ENCODE measurements around the gene MYO5C. TPM values are rescaled to one million over a fixed set of nuclear protein-coding genes. Genes with fewer than 3 reads are reported as not detected.

Gene MYO5C
- total and polyA plus RNA-seq, 2 of the 13 experiments (the other 11 are each of a cell fraction or from before 2014, with no cell fraction given), result 15.7 to 23.7 TPM

GRCh38 chr15:52230073-52230472 is 65.5 kb downstream of the MYO5C start:
- no peak for TF ChIP-seq PPARG (CRISPR knock-in tag; conservative IDR thresholded peaks at IDR 0.05)
- no peak for TF ChIP-seq ZNF737 (CRISPR knock-in tag; IDR thresholded peaks at IDR 0.05; ENCODE audit: borderline replicate concordance)
- TF ChIP-seq PHF20 (CRISPR knock-in tag; IDR thresholded peaks at IDR 0.05), result no peak
- no peak for TF ChIP-seq ZBTB38 (CRISPR knock-in tag; IDR thresholded peaks at IDR 0.05)
- no peak for TF ChIP-seq MIXL1 (CRISPR knock-in tag; IDR thresholded peaks at IDR 0.05)
- TF ChIP-seq, protein P1, sequence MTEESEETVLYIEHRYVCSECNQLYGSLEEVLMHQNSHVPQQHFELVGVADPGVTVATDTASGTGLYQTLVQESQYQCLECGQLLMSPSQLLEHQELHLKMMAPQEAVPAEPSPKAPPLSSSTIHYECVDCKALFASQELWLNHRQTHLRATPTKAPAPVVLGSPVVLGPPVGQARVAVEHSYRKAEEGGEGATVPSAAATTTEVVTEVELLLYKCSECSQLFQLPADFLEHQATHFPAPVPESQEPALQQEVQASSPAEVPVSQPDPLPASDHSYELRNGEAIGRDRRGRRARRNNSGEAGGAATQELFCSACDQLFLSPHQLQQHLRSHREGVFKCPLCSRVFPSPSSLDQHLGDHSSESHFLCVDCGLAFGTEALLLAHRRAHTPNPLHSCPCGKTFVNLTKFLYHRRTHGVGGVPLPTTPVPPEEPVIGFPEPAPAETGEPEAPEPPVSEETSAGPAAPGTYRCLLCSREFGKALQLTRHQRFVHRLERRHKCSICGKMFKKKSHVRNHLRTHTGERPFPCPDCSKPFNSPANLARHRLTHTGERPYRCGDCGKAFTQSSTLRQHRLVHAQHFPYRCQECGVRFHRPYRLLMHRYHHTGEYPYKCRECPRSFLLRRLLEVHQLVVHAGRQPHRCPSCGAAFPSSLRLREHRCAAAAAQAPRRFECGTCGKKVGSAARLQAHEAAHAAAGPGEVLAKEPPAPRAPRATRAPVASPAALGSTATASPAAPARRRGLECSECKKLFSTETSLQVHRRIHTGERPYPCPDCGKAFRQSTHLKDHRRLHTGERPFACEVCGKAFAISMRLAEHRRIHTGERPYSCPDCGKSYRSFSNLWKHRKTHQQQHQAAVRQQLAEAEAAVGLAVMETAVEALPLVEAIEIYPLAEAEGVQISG (CRISPR knock-in tag; IDR thresholded peaks at IDR 0.05), result no peak
- TF ChIP-seq, protein P2, sequence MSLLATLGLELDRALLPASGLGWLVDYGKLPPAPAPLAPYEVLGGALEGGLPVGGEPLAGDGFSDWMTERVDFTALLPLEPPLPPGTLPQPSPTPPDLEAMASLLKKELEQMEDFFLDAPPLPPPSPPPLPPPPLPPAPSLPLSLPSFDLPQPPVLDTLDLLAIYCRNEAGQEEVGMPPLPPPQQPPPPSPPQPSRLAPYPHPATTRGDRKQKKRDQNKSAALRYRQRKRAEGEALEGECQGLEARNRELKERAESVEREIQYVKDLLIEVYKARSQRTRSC (CRISPR knock-in tag; IDR thresholded peaks at IDR 0.05; ENCODE audit: low read depth), result no peak
- TF ChIP-seq SPEN (CRISPR knock-in tag; IDR thresholded peaks at IDR 0.05; ENCODE audit: low read depth), result no peak
- TF ChIP-seq ZNF350 (CRISPR knock-in tag; IDR thresholded peaks at IDR 0.05; ENCODE audit: borderline replicate concordance, low read depth), result no peak
- CTCF ChIA-PET (ENCODE audit: low intra/inter-chr PET ratio, low total read pairs), result no interaction called here
- no TSS peak for BruUV-seq (replicated peaks)
- Histone ChIP-seq H3K4me3 (replicated peaks in 1 of 3; ENCODE audit: insufficient read depth in 1 of 3, low read depth in 2 of 3, low read length in 3 of 3) (no peak overlapping the region), H2AFZ (ENCODE audit: low read length) (no peak overlapping the region), H4K20me1 (ENCODE audit: insufficient read depth, low read length) (no peaks in the 10 kb centered on the region), H3K79me2 (ENCODE audit: insufficient read depth, low read length) (no peaks in the 10 kb centered on the region), H3K9me3 (ENCODE audit: low read length) (no peaks in the 10 kb centered on the region), H3K9ac (ENCODE audit: insufficient read depth, low read depth, low read length) (no peak overlapping the region), H3K4me1 (ENCODE audit: insufficient read depth, low read length) (no peaks in the 10 kb centered on the region), H3K27ac (ENCODE audit: extremely low read length, insufficient read depth, low read length) (no peak overlapping the region), H3K4me2 (ENCODE audit: low read depth, low read length) (no peak overlapping the region), H3K27me3 (ENCODE audit: control insufficient read depth in 1 of 2, insufficient read depth in 2 of 2, low read length in 2 of 2) (no peaks in the 10 kb centered on the region), H3K36me3 (replicated peaks in 1 of 2; ENCODE audit: control insufficient read depth in 1 of 2, insufficient read depth in 2 of 2, low read length in 2 of 2) (peaks cover 10 to 46% of the 10 kb centered on the region in 2 experiments)
- DNase-seq (ENCODE audit: low spot score) (no peak), FAIRE-seq (no peak), ATAC-seq (no peak)
- in situ Hi-C loops (cut with HindIII; ENCODE audit: extremely low pct_ligation_motif_present, low pct_unique_long_range_greater_than_20kb), result no loop called here
- POLR2A ChIA-PET, result no interaction called here
- intact Hi-C loops (cut with micrococcal nuclease; ENCODE audit: unreplicated experiment), result no loop called here
- 94% methylated on average over 1 of the region's 1 CpG for WGBS (ENCODE audit: low lambda C conversion rate)
